Stomach smooth muscle (tissue), 2 donors: ENCODE data around the gene ALKBH2.
"Not testable (repeated sequence)": the region's sequence is repeated elsewhere in the genome, so short reads cannot be mapped to it uniquely, and the experiment has no call there.

Experiments
- H3K27ac ChIP-seq: one replicate; pipeline ENCODE4 v1.7.0; 2013; ENCODE audit warnings: mild to moderate bottlenecking, low read length, inconsistent platforms
- H3K27me3 ChIP-seq, 2 donors: one replicate each; pipeline ENCODE4 v1.7.0; 2013; ENCODE audit warnings: low read length in 2 of 2; ENCODE audit not compliant: insufficient read depth in 2 of 2, control insufficient read depth in 1 of 2
- H3K36me3 ChIP-seq, 2 donors: one replicate each; pipeline ENCODE4 v1.7.0; 2013; ENCODE audit warnings: low read length in 2 of 2; ENCODE audit not compliant: control insufficient read depth in 2 of 2, insufficient read depth in 2 of 2
- H3K4me1 ChIP-seq: one replicate; pipeline ENCODE4 v1.7.0; 2013; ENCODE audit warnings: low read length; ENCODE audit not compliant: control insufficient read depth, insufficient read depth
- H3K4me3 ChIP-seq, 2 donors: one replicate each; pipeline ENCODE4 v1.7.0; 2013; ENCODE audit warnings: low read length in 2 of 2
- H3K9ac ChIP-seq, 2 donors: one replicate each; pipeline ENCODE4 v1.7.0; 2013; ENCODE audit warnings: low read length in 2 of 2, mild to moderate bottlenecking in 1 of 2
- H3K9me3 ChIP-seq, 2 donors: one replicate each; pipeline ENCODE4 v1.7.0; 2013; ENCODE audit warnings: low read length in 2 of 2; ENCODE audit not compliant: control insufficient read depth in 2 of 2
- donor health status: healthy.
- donor health status: Pancreatic carcinoma.

ALKBH2 gene

DNA sequence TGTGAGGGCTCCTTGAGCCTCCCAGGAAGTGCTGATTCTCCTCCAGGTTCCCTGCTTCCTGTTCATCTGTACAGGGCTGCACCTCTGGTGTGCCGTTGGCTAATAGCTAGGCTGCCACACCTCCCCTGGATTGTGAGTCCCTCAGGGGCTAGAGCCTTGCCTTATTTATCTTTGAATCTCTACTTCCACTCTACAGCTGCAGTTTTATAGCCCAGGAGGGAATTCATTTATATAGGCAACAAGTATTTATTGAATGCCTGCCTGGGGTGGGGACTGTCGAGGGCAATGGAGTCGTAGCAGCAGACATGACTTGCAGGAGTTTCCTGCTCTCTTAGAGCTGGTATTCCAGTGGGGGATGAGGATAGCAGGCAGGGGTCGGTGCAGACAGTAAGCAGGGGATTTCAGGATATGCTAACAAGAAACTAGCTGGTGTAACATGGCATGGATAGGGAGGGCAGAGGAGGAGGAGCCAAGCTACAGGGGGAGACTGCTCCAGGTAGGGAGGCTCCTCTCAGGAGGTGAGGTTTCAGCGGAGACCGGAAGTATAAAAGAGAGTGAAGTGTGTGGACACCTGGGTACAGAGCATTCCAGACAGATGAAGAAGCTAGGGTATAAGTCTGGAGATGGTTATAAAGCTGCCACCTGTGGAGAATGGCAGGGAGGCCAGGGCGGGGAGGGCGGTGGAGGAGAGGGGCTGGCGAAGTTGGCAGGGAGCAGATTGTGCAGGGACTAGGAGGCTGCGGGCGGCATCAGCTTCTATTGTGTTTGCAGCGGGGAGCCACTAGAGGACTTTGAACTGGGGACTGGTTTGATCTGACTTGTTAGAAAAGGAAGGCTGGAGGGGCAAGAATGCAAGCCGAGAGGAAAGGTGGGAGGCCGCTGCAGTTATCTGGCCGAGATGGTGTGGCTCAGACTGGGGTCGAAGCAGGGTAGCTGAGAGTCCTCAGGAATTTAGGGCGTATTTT lies 23.7 kb downstream of the ALKBH2 start:
- peaks cover 40 to 43% of the 10 kb centered on the region in 2 donors for H3K36me3 ChIP-seq
- H3K9me3 ChIP-seq: no peaks in the 10 kb centered on the region
- no peak overlapping the region for H3K9ac ChIP-seq
- H3K4me1 ChIP-seq: no peaks in the 10 kb centered on the region
- H3K4me3 ChIP-seq: no peak overlapping the region
- no peaks in the 10 kb centered on the region for H3K27me3 ChIP-seq
- H3K27ac ChIP-seq: no peak overlapping the region

DNA sequence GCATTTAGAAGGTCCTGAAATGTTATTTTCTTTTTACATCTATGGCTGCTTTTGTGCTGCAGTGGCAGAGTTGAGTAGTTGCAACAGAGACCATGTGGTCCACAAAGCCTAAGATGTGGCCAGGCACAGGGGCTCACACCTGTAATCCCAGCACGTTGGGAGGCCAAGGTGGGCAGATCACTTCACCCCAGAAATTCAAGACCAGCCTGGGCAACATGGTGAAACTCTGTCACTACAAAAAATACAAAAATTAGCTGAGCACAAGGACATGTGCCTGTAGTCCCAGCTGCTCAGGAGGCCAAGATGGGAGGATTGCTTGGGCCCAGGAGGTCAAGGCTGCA lies 27.4 kb downstream of the ALKBH2 start:
- Histone ChIP-seq H3K27me3 (no peaks in the 10 kb centered on the region), H3K9ac (no peak overlapping the region), H3K4me3 (no peak overlapping the region), H3K36me3 (peaks cover 22 to 29% of the 10 kb centered on the region in 2 donors), H3K9me3 (no peaks in the 10 kb centered on the region), H3K27ac (no peak overlapping the region), H3K4me1 (no peaks in the 10 kb centered on the region)

- no peaks in the 10 kb centered on the region for H3K9me3 ChIP-seq
- H3K27ac ChIP-seq: no peak overlapping the region
- no peaks in the 10 kb centered on the region for H3K4me1 ChIP-seq
- peaks cover 18 to 26% of the 10 kb centered on the region in 2 donors for H3K36me3 ChIP-seq
- H3K27me3 ChIP-seq: no peaks in the 10 kb centered on the region
- no peak overlapping the region for H3K9ac ChIP-seq
- H3K4me3 ChIP-seq: no peak overlapping the region
Observed at GRCh38 chr12:109065154-109065852, 28.0 kb downstream of the ALKBH2 start.

GRCh38 chr12:109064143-109064542 lies 29.1 kb downstream of the ALKBH2 start:
- no peaks in the 10 kb centered on the region for H3K4me1 ChIP-seq
- peaks cover 10 to 23% of the 10 kb centered on the region in 2 donors for H3K36me3 ChIP-seq
- no peaks in the 10 kb centered on the region for H3K27me3 ChIP-seq
- H3K9ac ChIP-seq: no peak overlapping the region
- H3K27ac ChIP-seq: no peak overlapping the region
- no peaks in the 10 kb centered on the region for H3K9me3 ChIP-seq
- no peak overlapping the region for H3K4me3 ChIP-seq

- H3K9ac ChIP-seq: no peak overlapping the region
- peaks cover 2 to 13% of the 10 kb centered on the region in 2 donors for H3K36me3 ChIP-seq
- H3K9me3 ChIP-seq: no peaks in the 10 kb centered on the region
- H3K27me3 ChIP-seq: no peaks in the 10 kb centered on the region
- H3K27ac ChIP-seq: no peak overlapping the region
- no peak overlapping the region for H3K4me3 ChIP-seq
- H3K4me1 ChIP-seq: peaks cover 1% of the 10 kb centered on the region
Observed at GRCh38 chr12:109058773-109059172, 34.5 kb downstream of the ALKBH2 start.

- Histone ChIP-seq H3K4me1 (peaks cover 10% of the 10 kb centered on the region), H3K4me3 (no peak overlapping the region), H3K27me3 (no peaks in the 10 kb centered on the region), H3K9ac (no peak overlapping the region), H3K9me3 (no peaks in the 10 kb centered on the region), H3K27ac (no peak overlapping the region), H3K36me3 (peaks cover 2 to 9% of the 10 kb centered on the region in 2 donors)
Observed at GRCh38 chr12:109057376-109057775, 35.9 kb downstream of the ALKBH2 start.

DNA sequence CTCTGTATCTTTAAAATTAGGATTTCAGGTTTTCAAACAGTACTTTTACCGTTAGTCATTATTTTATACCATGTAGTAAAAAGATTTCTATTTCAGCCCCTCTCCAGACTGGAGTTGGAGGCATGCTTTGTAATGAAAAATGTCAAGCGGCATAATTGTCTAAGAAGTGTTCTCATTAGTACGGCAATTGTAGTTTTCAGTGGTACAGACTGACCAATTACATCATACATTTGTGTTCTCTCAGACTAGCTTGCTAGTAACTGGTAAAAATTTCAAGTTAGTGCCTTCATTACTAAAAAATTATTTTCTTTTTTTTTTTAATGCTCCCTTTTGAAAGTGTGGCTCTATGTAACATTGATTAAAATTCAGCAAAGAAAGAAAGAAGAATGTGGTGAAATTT lies 36.4 kb downstream of the ALKBH2 start:
- Histone ChIP-seq H3K27me3 (no peaks in the 10 kb centered on the region), H3K9me3 (no peaks in the 10 kb centered on the region), H3K4me1 (peaks cover 13% of the 10 kb centered on the region), H3K36me3 (peaks cover 2 to 9% of the 10 kb centered on the region in 2 donors), H3K27ac (no peak overlapping the region), H3K9ac (no peak overlapping the region), H3K4me3 (no peak overlapping the region)

DNA sequence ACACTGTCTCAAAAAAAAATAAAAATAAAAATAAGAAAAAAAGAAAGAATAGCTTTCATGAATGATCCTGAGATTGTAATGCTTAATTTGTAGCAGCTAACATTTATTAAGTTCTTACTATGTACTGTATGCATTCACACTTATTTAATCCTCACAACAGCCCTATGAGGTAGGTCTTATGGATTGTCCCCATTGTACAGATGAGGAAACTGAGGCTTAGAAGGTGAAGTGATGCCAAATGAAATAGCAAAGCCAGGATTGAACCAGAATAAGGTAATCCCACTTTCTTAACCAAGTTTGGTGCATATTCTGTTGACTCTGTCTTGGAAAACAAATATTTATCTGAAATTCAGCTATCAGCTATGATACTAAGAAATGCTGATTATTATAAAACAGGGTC lies 38.8 kb downstream of the ALKBH2 start:
- Histone ChIP-seq H3K4me3 (no peak overlapping the region), H3K4me1 (peaks cover 14% of the 10 kb centered on the region), H3K27ac (no peak overlapping the region), H3K36me3 (peaks cover 2 to 7% of the 10 kb centered on the region in 2 donors), H3K27me3 (no peaks in the 10 kb centered on the region), H3K9me3 (no peaks in the 10 kb centered on the region), H3K9ac (no peak overlapping the region)

DNA sequence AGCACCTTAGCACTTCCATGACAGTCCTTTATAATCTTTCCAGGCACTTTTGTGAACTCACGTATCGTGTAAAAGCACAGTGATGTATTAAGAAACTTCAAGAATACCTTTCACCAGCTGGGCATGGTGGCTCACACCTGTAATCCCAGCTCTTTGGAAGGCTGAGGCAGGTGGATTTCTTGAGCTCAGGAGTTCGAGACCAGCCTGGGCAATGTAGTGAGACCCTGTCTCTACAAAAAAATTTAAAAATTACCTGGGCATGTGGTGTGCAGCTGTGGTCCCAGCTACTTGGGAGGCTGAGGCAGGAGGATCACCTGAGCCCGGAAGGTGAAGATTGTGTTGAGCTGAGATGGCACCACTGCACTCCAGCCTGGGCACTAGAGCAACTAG lies 39.2 kb downstream of the ALKBH2 start:
- not testable (repeated sequence) for H3K27me3 ChIP-seq, H3K9me3 ChIP-seq, H3K36me3 ChIP-seq, H3K27ac ChIP-seq, H3K9ac ChIP-seq
- Histone ChIP-seq H3K4me3 (peak overlapping the region; percentile 93 to 97), H3K4me1 (peaks cover 14% of the 10 kb centered on the region)

DNA sequence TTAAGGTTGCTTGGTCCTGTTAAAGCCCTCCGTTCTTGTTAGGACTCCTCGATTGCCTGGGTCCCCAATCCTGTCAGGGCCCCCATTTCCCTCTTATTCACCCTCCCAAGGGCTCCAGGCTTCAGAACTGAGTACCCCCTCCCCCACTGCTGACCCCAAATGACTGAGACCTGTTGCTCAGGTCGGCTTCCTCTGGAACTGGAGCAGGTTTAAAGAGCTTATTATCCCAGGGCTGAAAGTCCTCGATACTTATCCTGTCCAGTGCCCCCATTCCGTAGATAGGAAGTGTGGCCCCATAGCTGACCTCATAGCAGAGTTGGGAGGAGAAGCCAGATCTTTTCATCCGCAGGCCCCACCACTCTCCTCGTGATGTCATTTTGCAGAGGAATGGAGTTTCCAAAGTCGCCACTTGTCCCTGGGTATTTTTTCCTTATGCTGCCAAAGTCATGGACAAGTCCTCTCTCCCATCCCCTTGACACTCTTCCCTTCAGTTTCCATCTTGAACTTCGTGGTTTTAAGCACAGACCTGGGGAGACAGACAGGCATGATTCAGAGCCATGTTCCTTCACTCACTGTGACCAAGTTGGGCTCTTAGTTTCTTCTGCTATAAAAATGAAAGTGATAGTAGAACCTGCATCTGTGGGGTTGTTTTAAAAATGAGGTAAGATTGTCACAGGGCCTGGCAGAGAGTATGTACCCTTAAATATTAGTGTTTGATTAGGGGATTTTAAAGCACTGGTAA lies 39.7 kb downstream of the ALKBH2 start:
- Histone ChIP-seq H3K4me1 (peaks cover 14% of the 10 kb centered on the region), H3K9ac (peak overlapping the region; percentile 93 to 96), H3K4me3 (peak overlapping the region; percentile 93 to 97), H3K27ac (no peak overlapping the region), H3K27me3 (no peaks in the 10 kb centered on the region), H3K36me3 (peaks cover 2 to 4% of the 10 kb centered on the region in 2 donors), H3K9me3 (no peaks in the 10 kb centered on the region)
